GM21786 (cell line): ENCODE data around the gene COL25A1.
"Not testable (repeated sequence)": the region's sequence is repeated elsewhere in the genome, so short reads cannot be mapped to it uniquely, and the experiment has no call there.

Source experiments
- ATAC-seq: cut with Tn5 transposase; IDR thresholded peaks from one replicate; pipeline ENCODE4 v1.9.1; 2021; ENCODE audit not compliant: unreplicated experiment

Gene COL25A1

GRCh38 chr4:108972613-108973283 lies 329.7 kb downstream of the COL25A1 start:
- ATAC-seq = no peak

- no peak for ATAC-seq
Observed at GRCh38 chr4:108971473-108971872, 331.0 kb downstream of the COL25A1 start.

- no peak for ATAC-seq
Observed at GRCh38 chr4:108965472-108966076, 336.9 kb downstream of the COL25A1 start.

GRCh38 chr4:108965016-108965415 lies 337.4 kb downstream of the COL25A1 start:
- no peak for ATAC-seq

- no peak for ATAC-seq
Observed at GRCh38 chr4:108963910-108964309, 338.5 kb downstream of the COL25A1 start.

GRCh38 chr4:108959491-108959890 lies 343.0 kb downstream of the COL25A1 start:
- ATAC-seq = no peak

GRCh38 chr4:108954880-108955279 lies 347.6 kb downstream of the COL25A1 start:
- no peak for ATAC-seq

GRCh38 chr4:108953941-108954340 lies 348.5 kb downstream of the COL25A1 start:
- no peak for ATAC-seq

- ATAC-seq = no peak
Observed at GRCh38 chr4:108950158-108950915, 352.1 kb downstream of the COL25A1 start.

- no peak for ATAC-seq
Observed at GRCh38 chr4:108947526-108947925, 354.9 kb downstream of the COL25A1 start.

GRCh38 chr4:108946237-108946636 lies 356.2 kb downstream of the COL25A1 start:
- no peak for ATAC-seq

- ATAC-seq = no peak
Observed at GRCh38 chr4:108943976-108944591, 358.4 kb downstream of the COL25A1 start.

- ATAC-seq = no peak
Observed at GRCh38 chr4:108943371-108943770, 359.1 kb downstream of the COL25A1 start.

GRCh38 chr4:108941904-108942430 lies 360.5 kb downstream of the COL25A1 start:
- ATAC-seq = no peak

- no peak for ATAC-seq
Observed at GRCh38 chr4:108940634-108941033, 361.8 kb downstream of the COL25A1 start.

- ATAC-seq = no peak
Observed at GRCh38 chr4:108940149-108940548, 362.3 kb downstream of the COL25A1 start.

- ATAC-seq = no peak
Observed at GRCh38 chr4:108937066-108937465, 365.4 kb downstream of the COL25A1 start.

GRCh38 chr4:108933925-108934324 lies 368.5 kb downstream of the COL25A1 start:
- not testable (repeated sequence) for ATAC-seq

GRCh38 chr4:108933046-108933445 lies 369.4 kb downstream of the COL25A1 start:
- ATAC-seq = no peak

GRCh38 chr4:108931926-108932325 lies 370.5 kb downstream of the COL25A1 start:
- ATAC-seq = no peak

GRCh38 chr4:108930186-108930585 lies 372.3 kb downstream of the COL25A1 start:
- no peak for ATAC-seq
